Ovary (tissue), 3 donors: Measurements from ENCODE around the gene GMFB.

ENCODE experiments used
- EP300 ChIP-seq: sonication (generic); formaldehyde crosslinking; IDR thresholded peaks from one replicate; pipeline ENCODE4 v1.6.1; 2017; ENCODE audit warnings: antibody characterized with exemption
- POLR2A ChIP-seq: fragments of 450-650 bp; IDR thresholded peaks from one replicate; pipeline ENCODE4 v1.6.1; 2017; ENCODE audit warnings: antibody characterized with exemption, mild to moderate bottlenecking, moderate library complexity
- TF ChIP-seq, protein P1 (sequence below), 3 donors: fragments of 450-650 bp in 2 of 3; fragments of 200-600 bp in 1 of 3; IDR thresholded peaks; one replicate each; pipeline versions ENCODE4 v1.5.1 to v1.8.0; 2016 to 2022; ENCODE audit warnings: antibody characterized with exemption in 3 of 3, mild to moderate bottlenecking in 1 of 3
- donor health status: DM: no; HTN: no; CAD: no.

DNA sequence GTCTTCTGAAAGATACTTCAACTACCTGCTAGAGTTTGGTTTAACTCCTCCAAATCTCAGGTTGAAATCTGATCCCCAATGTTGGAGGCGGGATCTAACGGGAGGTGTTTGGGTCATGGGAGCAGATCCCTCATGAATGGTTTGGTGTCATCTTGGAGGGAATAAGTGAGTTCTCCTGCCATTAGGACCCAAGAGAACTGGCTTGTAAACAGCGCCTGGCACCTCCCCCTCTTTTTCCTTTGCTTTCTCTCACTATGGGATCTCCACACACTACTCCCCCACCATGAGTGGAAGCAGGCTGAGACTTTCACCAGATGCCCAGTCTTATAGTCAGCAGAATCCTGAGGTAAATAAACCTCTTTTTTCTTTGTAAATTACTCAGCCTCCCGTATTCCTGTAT is 50.1 kb downstream of the GMFB start:
- TF ChIP-seq EP300 (no peak), POLR2A (no peak)
- TF ChIP-seq, protein P1, sequence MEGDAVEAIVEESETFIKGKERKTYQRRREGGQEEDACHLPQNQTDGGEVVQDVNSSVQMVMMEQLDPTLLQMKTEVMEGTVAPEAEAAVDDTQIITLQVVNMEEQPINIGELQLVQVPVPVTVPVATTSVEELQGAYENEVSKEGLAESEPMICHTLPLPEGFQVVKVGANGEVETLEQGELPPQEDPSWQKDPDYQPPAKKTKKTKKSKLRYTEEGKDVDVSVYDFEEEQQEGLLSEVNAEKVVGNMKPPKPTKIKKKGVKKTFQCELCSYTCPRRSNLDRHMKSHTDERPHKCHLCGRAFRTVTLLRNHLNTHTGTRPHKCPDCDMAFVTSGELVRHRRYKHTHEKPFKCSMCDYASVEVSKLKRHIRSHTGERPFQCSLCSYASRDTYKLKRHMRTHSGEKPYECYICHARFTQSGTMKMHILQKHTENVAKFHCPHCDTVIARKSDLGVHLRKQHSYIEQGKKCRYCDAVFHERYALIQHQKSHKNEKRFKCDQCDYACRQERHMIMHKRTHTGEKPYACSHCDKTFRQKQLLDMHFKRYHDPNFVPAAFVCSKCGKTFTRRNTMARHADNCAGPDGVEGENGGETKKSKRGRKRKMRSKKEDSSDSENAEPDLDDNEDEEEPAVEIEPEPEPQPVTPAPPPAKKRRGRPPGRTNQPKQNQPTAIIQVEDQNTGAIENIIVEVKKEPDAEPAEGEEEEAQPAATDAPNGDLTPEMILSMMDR (IDR thresholded peaks at IDR 0.05), result no peak
